Activated gamma-delta T cell treated with anti-CD3 and anti-CD28 coated beads, Interleukin-2, amount 50 U/mL, for 16 hours (primary cell): Measurements from ENCODE around the gene TTLL4.
"Not testable (repeated sequence)": the region's sequence is repeated elsewhere in the genome, so short reads cannot be mapped to it uniquely, and the experiment has no call there.

Experiments used
- DNase-seq: peaks from one replicate; pipeline ENCODE4 v3.0.0-alpha.2; 2020; ENCODE audit warnings: low read depth

TTLL4 gene, protein sequence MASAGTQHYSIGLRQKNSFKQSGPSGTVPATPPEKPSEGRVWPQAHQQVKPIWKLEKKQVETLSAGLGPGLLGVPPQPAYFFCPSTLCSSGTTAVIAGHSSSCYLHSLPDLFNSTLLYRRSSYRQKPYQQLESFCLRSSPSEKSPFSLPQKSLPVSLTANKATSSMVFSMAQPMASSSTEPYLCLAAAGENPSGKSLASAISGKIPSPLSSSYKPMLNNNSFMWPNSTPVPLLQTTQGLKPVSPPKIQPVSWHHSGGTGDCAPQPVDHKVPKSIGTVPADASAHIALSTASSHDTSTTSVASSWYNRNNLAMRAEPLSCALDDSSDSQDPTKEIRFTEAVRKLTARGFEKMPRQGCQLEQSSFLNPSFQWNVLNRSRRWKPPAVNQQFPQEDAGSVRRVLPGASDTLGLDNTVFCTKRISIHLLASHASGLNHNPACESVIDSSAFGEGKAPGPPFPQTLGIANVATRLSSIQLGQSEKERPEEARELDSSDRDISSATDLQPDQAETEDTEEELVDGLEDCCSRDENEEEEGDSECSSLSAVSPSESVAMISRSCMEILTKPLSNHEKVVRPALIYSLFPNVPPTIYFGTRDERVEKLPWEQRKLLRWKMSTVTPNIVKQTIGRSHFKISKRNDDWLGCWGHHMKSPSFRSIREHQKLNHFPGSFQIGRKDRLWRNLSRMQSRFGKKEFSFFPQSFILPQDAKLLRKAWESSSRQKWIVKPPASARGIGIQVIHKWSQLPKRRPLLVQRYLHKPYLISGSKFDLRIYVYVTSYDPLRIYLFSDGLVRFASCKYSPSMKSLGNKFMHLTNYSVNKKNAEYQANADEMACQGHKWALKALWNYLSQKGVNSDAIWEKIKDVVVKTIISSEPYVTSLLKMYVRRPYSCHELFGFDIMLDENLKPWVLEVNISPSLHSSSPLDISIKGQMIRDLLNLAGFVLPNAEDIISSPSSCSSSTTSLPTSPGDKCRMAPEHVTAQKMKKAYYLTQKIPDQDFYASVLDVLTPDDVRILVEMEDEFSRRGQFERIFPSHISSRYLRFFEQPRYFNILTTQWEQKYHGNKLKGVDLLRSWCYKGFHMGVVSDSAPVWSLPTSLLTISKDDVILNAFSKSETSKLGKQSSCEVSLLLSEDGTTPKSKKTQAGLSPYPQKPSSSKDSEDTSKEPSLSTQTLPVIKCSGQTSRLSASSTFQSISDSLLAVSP

GRCh38 chr2:218710687-218711549 lies at the start of gene TTLL4:
Gene TTLL4, plus strand, starts transcription at chr2:218710835. Its CDS starts 26,842 bp downstream, at chr2:218737677.
- DNase-seq = peak; percentile 97

GRCh38 chr2:218662377-218662776 lies 48.3 kb upstream of the TTLL4 start:
- DNase-seq = no peak

- no peak for DNase-seq
Measured at GRCh38 chr2:218662827-218663226, 47.8 kb upstream of the TTLL4 start.

DNA sequence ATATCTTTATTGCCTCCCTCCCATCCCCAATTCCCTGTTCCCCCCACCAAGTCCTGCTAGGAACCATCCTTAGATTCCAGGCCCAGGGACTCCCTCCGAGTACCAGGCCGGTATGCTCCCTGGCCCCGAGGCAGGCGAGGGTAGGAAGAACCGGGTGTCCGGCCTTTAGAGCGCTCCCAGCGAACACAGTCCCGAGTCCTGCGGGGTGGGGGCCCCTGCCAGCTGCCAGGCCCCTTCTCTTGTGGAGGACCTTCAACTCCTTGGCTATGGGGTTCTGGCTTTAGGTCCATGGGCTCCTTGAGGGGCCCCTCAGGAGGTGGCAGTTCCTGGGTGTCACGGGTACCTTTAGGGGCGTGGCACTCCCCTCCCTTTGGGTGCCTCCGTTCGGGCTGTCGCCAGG lies 46.7 kb upstream of the TTLL4 start:
- no peak for DNase-seq

DNA sequence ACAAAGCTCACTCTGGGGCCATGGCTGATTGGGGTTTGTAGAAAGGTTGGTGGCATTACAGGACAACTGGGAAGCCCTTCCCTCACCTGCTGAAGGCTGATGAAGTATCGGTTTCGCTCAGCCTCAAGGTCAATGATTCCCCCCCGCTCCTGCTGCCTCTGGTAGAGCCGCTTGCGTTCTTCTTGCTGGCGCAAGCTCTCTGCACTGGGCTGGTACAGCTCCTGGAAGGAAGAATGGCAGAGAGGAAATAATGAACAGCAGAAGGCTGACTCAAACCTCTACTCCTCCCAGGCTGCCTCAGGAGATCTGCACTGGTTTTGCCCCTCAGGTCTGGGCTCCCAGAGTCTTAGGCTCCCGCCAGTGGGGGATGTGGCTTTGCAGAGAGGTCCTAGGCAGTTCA lies 46.0 kb upstream of the TTLL4 start:
- DNase-seq = no peak

DNA sequence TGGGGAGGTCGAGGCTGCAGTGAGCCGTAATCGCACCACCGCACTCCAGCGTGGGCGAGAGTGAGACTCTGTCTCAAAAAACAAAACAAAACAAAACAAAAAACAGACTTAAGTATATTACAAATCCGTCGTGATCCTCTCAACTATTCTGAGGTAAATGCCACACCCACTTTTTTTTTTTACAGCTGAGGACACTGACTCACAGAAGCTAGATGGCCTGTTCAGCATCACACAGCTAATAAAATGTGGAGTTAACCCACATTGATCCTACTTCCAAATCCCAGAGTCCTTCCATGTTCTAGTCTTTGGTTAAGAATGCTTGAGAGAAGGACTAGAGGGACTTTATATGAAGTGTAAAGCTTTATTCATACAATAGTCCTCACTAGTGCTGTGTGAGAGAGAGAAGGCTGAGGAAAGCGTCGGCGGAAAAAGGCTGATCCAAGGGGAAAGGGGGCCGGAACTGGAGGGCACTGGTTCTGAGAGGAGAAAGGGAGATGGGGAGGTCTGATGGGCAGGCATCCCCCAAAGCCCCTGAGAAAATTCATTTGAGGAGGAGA lies 39.5 kb upstream of the TTLL4 start:
- DNase-seq = no peak

DNA sequence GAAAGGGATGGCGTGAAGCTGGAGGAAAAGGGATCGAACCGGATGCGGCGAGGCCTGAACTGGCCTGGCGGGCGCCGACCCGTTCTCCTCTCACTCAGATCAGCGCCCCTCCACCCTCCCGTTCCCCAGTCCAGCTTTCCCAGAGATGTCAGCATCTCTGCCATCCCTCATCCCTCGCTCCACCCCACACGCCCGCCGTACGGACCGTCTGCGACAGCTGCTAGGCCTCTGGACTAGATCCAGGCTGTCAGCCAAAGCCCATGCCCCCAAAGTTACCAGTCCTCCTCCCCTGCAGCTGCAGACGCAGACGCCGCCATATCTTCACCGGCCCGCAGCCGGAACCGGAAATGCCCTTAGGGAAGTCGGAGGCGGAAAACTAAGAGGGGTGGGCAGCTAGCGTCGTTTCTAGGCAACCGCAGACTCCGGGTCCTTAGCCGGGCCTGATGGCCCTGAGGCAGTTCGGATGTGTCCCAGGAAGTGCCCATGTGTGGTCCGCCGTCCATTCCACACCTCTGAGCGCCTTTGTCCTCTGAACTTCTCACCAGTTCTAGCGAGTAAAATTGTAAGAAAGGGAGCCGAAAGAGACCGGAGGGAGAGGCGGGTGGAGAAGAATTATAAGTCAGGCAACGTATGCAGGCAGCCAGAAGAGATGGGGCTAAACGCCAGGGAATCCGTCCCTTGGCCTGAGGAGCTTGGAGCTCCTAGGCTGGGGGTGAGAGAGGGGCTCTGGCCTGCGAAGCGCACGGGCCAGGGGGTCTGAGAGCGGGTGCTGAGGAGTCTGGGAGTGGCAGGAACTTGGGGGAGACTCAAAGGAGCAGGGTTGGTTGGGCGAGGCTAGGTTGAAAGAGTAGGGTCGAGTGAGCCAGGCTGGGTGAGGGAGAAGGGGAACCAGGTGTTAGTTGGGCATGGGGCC lies 38.7 kb upstream of the TTLL4 start, which contains the start of the genes RNF25 and STK36:
TSS of gene RNF25 (minus strand) at position 349 of the 913 bp plus-strand sequence. CDS start at position 317, 32 bp downstream.
TSS of gene STK36 (plus strand) at position 433 of the 913 bp plus-strand sequence. CDS start 744 bp downstream, outside the sequence.
- DNase-seq = peak; percentile 72

DNA sequence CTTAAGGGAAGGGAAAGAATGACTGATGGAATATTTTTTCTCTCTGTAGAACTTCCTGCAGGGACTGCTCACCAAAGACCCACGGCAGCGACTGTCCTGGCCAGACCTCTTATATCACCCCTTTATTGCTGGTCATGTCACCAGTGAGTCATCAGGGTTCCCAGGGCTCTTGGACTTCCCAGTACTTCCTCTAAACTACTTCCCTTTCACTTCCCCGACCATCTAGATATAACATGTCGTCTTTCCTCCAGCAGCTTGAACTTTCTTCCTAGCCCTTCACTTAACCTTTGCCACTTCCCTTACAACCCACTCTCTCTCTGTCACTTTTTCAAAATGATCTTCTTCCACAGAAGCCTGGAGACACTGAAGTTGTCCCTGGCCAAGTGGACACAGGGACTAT lies 31.5 kb upstream of the TTLL4 start:
- no peak for DNase-seq

DNA sequence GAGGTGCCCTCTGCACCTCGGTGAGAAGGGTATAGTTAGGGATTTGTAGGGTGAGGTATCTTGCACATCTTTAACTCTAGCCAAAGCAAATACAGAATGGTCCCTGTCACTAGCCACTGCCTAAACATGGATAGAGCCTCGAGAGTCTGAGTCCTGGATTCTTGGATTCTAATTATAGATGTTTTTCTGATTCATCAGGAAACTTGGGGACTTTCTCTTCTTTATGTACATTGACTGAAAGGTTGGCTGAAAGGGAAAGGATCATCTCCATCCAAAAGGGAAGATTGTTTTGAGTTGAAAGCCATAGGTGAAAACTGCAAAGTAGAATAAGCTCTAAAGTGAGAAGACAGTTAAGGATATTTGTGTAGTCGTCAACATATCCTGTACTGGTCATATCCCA lies 30.6 kb upstream of the TTLL4 start:
- DNase-seq = no peak

DNA sequence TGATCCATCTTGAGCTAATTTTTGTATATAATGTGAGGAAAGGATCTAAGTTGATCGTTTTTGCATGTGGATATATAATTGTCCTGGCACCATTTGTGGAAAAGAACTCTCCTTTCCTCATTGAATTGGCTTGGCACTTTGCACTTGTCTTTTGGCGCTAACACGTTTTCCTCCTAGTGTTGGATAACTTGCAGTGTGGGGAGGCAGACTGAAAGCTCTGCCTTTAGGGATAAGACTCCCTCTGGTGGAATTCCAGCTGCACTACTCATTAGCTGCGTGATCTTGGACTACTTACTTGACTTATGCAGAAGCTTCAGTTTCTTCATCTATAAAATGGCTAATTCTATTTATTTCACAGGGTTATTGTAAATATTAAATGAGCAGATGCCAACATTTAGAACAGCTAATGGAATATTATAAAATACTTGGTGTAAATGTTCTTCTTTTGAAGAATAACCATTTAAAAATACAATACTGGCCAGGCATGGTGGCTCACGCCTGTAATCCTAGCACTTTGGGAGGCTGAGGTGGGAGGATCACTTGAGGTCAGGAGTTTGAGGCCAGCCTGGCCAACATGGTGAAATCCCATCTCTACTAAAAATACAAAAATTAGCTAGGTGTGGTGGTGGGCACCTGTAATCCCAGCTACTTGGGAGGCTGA lies 23.1 kb upstream of the TTLL4 start:
- DNase-seq = not testable (repeated sequence)

DNA sequence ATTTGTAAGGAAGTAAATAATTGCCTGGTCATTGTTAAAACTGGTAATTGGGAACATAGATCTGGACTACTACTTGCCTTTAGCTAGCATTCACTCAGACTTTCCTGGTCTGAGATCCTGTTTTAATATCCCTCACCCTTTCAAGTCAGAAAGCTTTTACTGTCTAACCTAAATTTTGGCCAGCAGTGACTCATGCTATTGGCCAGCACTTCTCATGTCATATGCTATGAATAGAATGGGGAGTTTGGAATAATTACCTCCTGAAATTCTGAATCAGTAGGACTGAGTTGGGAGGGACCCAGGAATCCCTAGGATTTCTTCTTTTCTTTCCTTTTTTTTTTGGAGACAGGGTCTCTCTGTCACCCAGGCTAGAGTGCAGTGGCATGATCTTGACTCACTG lies 19.4 kb upstream of the TTLL4 start:
- no peak for DNase-seq

DNA sequence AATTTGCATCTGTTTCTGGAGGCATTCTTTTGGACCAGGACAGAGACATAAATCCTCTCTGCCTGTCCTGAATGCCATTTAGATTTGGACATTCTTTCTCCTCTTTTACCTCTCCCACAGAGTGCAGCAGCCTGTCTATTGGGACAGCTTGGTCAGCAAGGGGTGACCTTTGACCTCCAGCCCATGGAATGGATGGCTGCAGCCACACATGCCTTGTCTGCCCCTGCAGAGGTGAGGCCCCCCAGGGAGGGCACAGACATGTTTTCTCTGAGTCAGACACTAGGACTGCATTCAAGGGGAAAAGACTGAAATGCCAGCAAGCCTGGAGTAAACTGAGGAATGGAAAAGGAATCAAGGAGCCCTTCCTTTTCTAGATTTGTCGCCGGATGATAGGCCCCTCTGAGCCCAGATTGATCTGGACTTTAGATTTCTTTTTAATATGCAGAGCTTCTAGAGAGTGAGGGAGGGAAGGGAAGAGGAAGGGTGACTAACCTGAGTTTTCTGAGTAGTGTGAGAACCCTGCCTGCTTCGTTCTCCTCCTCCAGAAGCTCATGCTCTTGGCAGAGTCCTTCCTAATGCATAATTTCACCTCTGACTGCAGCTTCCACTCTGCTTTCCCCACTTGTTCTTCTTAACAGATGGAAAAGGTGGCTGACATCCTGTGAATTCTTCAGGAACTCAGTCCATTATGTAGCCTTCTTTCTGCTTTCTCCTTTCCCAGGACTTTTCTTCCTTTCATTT lies 16.1 kb upstream of the TTLL4 start:
- no peak for DNase-seq

GRCh38 chr2:218698885-218699284 lies 11.8 kb upstream of the TTLL4 start:
- no peak for DNase-seq

GRCh38 chr2:218701806-218702205 lies 8.8 kb upstream of the TTLL4 start:
- DNase-seq = no peak

GRCh38 chr2:218703341-218703740 lies 7.3 kb upstream of the TTLL4 start:
- DNase-seq = no peak

DNA sequence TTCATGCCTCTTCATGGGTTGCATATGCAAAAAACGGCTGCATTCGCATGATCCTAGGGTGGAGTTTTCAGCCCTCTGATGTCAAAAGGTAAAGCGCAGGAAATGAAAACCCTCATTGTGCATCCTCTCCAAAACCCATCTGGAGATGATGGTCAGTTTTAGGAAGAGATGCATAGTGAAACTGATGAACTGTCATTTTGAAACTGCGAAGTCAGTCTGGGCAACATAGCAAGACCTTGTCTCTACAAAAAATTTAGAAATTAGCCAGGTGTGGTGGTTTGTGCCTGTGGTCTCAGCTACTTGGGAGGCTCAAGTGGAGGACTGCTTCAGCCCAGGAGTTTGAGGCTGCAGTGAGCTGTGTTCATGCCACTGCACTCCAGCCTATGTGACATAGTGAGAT lies 2.5 kb upstream of the TTLL4 start:
- DNase-seq = no peak

DNA sequence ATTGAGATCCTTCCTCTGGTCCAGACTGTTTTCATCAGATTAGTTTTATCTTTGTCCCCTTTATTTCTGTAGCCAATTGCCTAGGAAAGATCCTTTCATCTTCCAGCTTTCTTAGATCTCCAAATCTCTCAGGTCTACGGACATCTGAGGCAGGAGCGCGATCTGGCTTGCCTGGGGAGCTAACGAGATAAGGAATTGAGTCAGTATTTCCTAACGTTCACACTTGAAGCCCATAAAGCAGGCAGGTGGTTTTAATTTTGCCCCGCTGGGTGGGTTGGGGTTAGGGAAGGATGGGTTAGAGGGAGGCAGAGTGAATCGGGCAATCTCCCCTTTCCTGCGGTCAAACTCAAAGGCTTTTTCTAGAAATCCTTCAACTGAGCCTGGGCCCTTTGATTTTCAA lies 727 bp upstream of the TTLL4 start:
- no peak for DNase-seq

GRCh38 chr2:218710334-218710686 lies 325 bp upstream of the TTLL4 start:
- DNase-seq = no peak

- no peak for DNase-seq
Measured at GRCh38 chr2:218711550-218711929, 905 bp downstream of the TTLL4 start.
